ENCODE data around the gene GPBAR1. TPM values are rescaled to one million over a fixed set of nuclear protein-coding genes. Genes with fewer than 3 reads are reported as not detected.

Gene GPBAR1
- total RNA-seq, 1 donor from 2014 or later = 1.6 TPM

GRCh38 chr2:218294430-218295022 is 33.7 kb downstream of the GPBAR1 start:
- H3K4me1 Mint-ChIP-seq (ENCODE audit: low read depth, unreplicated experiment) = peaks cover 9% of the 10 kb centered on the region

GRCh38 chr2:218295029-218295428 is 34.2 kb downstream of the GPBAR1 start:
- peaks cover 7% of the 10 kb centered on the region for H3K4me1 Mint-ChIP-seq (ENCODE audit: low read depth, unreplicated experiment)
- no peak for TF ChIP-seq CTCF (IDR thresholded peaks at IDR 0.05; ENCODE audit: partially characterized antibody, unreplicated experiment)
- H3K9me3 Mint-ChIP-seq (ENCODE audit: unreplicated experiment) = peaks cover 3% of the 10 kb centered on the region

More at GRCh38 chr2:218294430-218295022, 33.7 kb downstream of the GPBAR1 start:
- Mint-ChIP-seq H3K27ac (ENCODE audit: unreplicated experiment) (no peak overlapping the region), H3K4me3 (ENCODE audit: unreplicated experiment) (no peak overlapping the region), H3K9me3 (ENCODE audit: unreplicated experiment) (peaks cover 3% of the 10 kb centered on the region), H3K27me3 (ENCODE audit: unreplicated experiment) (peaks cover 3% of the 10 kb centered on the region), H3K36me3 (ENCODE audit: unreplicated experiment) (no peaks in the 10 kb centered on the region)
- no peak for DNase-seq
- no peak for TF ChIP-seq CTCF (IDR thresholded peaks at IDR 0.05; ENCODE audit: partially characterized antibody, unreplicated experiment)

GRCh38 chr2:218296200-218296599 is 35.4 kb downstream of the GPBAR1 start:
- peaks cover 2% of the 10 kb centered on the region for H3K27me3 Mint-ChIP-seq (ENCODE audit: unreplicated experiment)
- H3K4me3 Mint-ChIP-seq (ENCODE audit: unreplicated experiment) = no peak overlapping the region
- DNase-seq = no peak
- no peak overlapping the region for H3K27ac Mint-ChIP-seq (ENCODE audit: unreplicated experiment)
- H3K9me3 Mint-ChIP-seq (ENCODE audit: unreplicated experiment) = peaks cover 3% of the 10 kb centered on the region
- no peaks in the 10 kb centered on the region for H3K36me3 Mint-ChIP-seq (ENCODE audit: unreplicated experiment)
- peaks cover 2% of the 10 kb centered on the region for H3K4me1 Mint-ChIP-seq (ENCODE audit: low read depth, unreplicated experiment)
- no peak for TF ChIP-seq CTCF (IDR thresholded peaks at IDR 0.05; ENCODE audit: partially characterized antibody, unreplicated experiment)

More at GRCh38 chr2:218295029-218295428, 34.2 kb downstream of the GPBAR1 start:
- no peak overlapping the region for H3K27ac Mint-ChIP-seq (ENCODE audit: unreplicated experiment)
- DNase-seq = no peak
- H3K4me3 Mint-ChIP-seq (ENCODE audit: unreplicated experiment) = no peak overlapping the region
- H3K36me3 Mint-ChIP-seq (ENCODE audit: unreplicated experiment) = no peaks in the 10 kb centered on the region
- H3K27me3 Mint-ChIP-seq (ENCODE audit: unreplicated experiment) = peaks cover 2% of the 10 kb centered on the region

- Mint-ChIP-seq H3K36me3 (ENCODE audit: unreplicated experiment) (no peaks in the 10 kb centered on the region), H3K4me3 (ENCODE audit: unreplicated experiment) (no peak overlapping the region), H3K27ac (ENCODE audit: unreplicated experiment) (no peak overlapping the region), H3K9me3 (ENCODE audit: unreplicated experiment) (peaks cover 3% of the 10 kb centered on the region), H3K4me1 (ENCODE audit: low read depth, unreplicated experiment) (peaks cover 2% of the 10 kb centered on the region), H3K27me3 (ENCODE audit: unreplicated experiment) (peaks cover 2% of the 10 kb centered on the region)
- TF ChIP-seq CTCF (IDR thresholded peaks at IDR 0.05; ENCODE audit: partially characterized antibody, unreplicated experiment) = no peak
- no peak for DNase-seq
Measured at GRCh38 chr2:218296847-218297246, 36.0 kb downstream of the GPBAR1 start.

- Mint-ChIP-seq H3K27ac (ENCODE audit: unreplicated experiment) (no peak overlapping the region), H3K9me3 (ENCODE audit: unreplicated experiment) (no peaks in the 10 kb centered on the region), H3K27me3 (ENCODE audit: unreplicated experiment) (no peaks in the 10 kb centered on the region), H3K4me1 (ENCODE audit: low read depth, unreplicated experiment) (no peaks in the 10 kb centered on the region), H3K36me3 (ENCODE audit: unreplicated experiment) (no peaks in the 10 kb centered on the region), H3K4me3 (ENCODE audit: unreplicated experiment) (no peak overlapping the region)
- TF ChIP-seq CTCF (IDR thresholded peaks at IDR 0.05; ENCODE audit: partially characterized antibody, unreplicated experiment) = no peak
- DNase-seq = no peak
Measured at GRCh38 chr2:218298314-218298875, 37.6 kb downstream of the GPBAR1 start.
